ENCODE data around the gene FOXA3.

The FOXA3 gene

GRCh38 chr19:45919678-45920077 lies 55.6 kb downstream of the FOXA3 start:
- no peak for DNase-seq (ENCODE audit: low read depth in 3 of 3)

GRCh38 chr19:45920458-45920857 lies 56.3 kb downstream of the FOXA3 start:
- no peak for DNase-seq (ENCODE audit: low read depth in 3 of 3)

GRCh38 chr19:45922281-45922680 lies 58.2 kb downstream of the FOXA3 start:
- no peak for DNase-seq (ENCODE audit: low read depth in 3 of 3)
